Skeletal muscle satellite cell (primary cell): Measurements from ENCODE around the gene RAB26.
A peak's percentile ranks its signal among the peaks of the same experiment; 100 is the strongest.

Source experiments
- H3K27me3 ChIP-seq: 2 replicates; pipeline ENCODE4 v1.7.0; 2013; ENCODE audit warnings: low read length; ENCODE audit not compliant: control insufficient read depth, insufficient read depth
- H3K36me3 ChIP-seq: 2 replicates; pipeline ENCODE4 v1.7.0; 2013; ENCODE audit warnings: mild to moderate bottlenecking, control low read depth, low read length; ENCODE audit not compliant: insufficient read depth
- H3K4me1 ChIP-seq: 2 replicates; pipeline ENCODE4 v1.7.0; 2013; ENCODE audit warnings: low read length; ENCODE audit not compliant: control insufficient read depth, insufficient read depth
- H3K4me2 ChIP-seq: 2 replicates; pipeline ENCODE4 v1.7.0; 2013; ENCODE audit warnings: mild to moderate bottlenecking, low read length
- H3K4me3 ChIP-seq: 2 replicates; pipeline ENCODE4 v1.7.0; 2013; ENCODE audit warnings: low read length
- H3K9ac ChIP-seq: 2 replicates; pipeline ENCODE4 v1.7.0; 2013; ENCODE audit warnings: mild to moderate bottlenecking, low read depth, low read length, moderate library complexity
- H3K9me3 ChIP-seq: replicated peaks from 2 replicates; pipeline ENCODE4 v1.7.0; 2013; ENCODE audit warnings: mild to moderate bottlenecking, control low read depth, low read length

Gene RAB26

GRCh38 chr16:2149630-2150417 lies 1.4 kb downstream of the RAB26 start:
- peak overlapping the region; percentile 90 for H3K4me2 ChIP-seq
- no peak overlapping the region for H3K4me3 ChIP-seq
- peaks cover 48% of the 10 kb centered on the region for H3K4me1 ChIP-seq
- H3K9ac ChIP-seq, result no peak overlapping the region
- H3K9me3 ChIP-seq, result no peaks in the 10 kb centered on the region
- peaks cover 33% of the 10 kb centered on the region for H3K36me3 ChIP-seq
- H3K27me3 ChIP-seq, result no peaks in the 10 kb centered on the region

- peaks cover 48% of the 10 kb centered on the region for H3K4me1 ChIP-seq
Observed at GRCh38 chr16:2150418-2151187, 2.2 kb downstream of the RAB26 start.

GRCh38 chr16:2151188-2152091 lies 3.0 kb downstream of the RAB26 start:
- Histone ChIP-seq H3K4me2 (peak overlapping the region; percentile 45), H3K9ac (peak overlapping the region; percentile 43), H3K36me3 (peaks cover 36% of the 10 kb centered on the region), H3K4me3 (no peak overlapping the region), H3K9me3 (no peaks in the 10 kb centered on the region), H3K4me1 (peaks cover 48% of the 10 kb centered on the region), H3K27me3 (no peaks in the 10 kb centered on the region)

More at GRCh38 chr16:2150418-2151187, 2.2 kb downstream of the RAB26 start:
- Histone ChIP-seq H3K36me3 (peaks cover 36% of the 10 kb centered on the region), H3K27me3 (no peaks in the 10 kb centered on the region), H3K4me3 (no peak overlapping the region), H3K9me3 (no peaks in the 10 kb centered on the region), H3K9ac (no peak overlapping the region), H3K4me2 (peak overlapping the region; percentile 45)

GRCh38 chr16:2152695-2153506 lies 4.5 kb downstream of the RAB26 start:
- H3K9ac ChIP-seq, result peak overlapping the region; percentile 96
- peak overlapping the region; percentile 99 for H3K4me2 ChIP-seq
- H3K9me3 ChIP-seq, result no peaks in the 10 kb centered on the region
- H3K4me1 ChIP-seq, result peaks cover 59% of the 10 kb centered on the region
- H3K27me3 ChIP-seq, result no peaks in the 10 kb centered on the region
- peak overlapping the region; percentile 92 for H3K4me3 ChIP-seq
- peaks cover 36% of the 10 kb centered on the region for H3K36me3 ChIP-seq

GRCh38 chr16:2154533-2155090 lies 6.2 kb downstream of the RAB26 start:
- H3K9ac ChIP-seq, result peak overlapping the region; percentile 96
- H3K36me3 ChIP-seq, result peaks cover 42% of the 10 kb centered on the region
- peaks cover 60% of the 10 kb centered on the region for H3K4me1 ChIP-seq
- H3K4me3 ChIP-seq, result peak overlapping the region; percentile 92
- no peaks in the 10 kb centered on the region for H3K27me3 ChIP-seq
- peak overlapping the region; percentile 99 for H3K4me2 ChIP-seq
- no peaks in the 10 kb centered on the region for H3K9me3 ChIP-seq

GRCh38 chr16:2155091-2155950 lies 6.9 kb downstream of the RAB26 start, which contains the start of gene TRAF7:
TRAF7 (plus strand) TSS chr16:2155782; CDS start chr16:2163921, 8,139 bp downstream.
- peaks cover 62% of the 10 kb centered on the region for H3K4me1 ChIP-seq
- H3K9ac ChIP-seq, result peak within 1 kb of the TSS; percentile 96
- H3K9me3 ChIP-seq, result no peaks in the 10 kb centered on the region
- no peaks in the 10 kb centered on the region for H3K27me3 ChIP-seq
- peaks cover 42% of the 10 kb centered on the region for H3K36me3 ChIP-seq
- H3K4me2 ChIP-seq, result peak within 1 kb of the TSS; percentile 99
- H3K4me3 ChIP-seq, result peak within 1 kb of the TSS; percentile 92

GRCh38 chr16:2155977-2156848 lies 7.8 kb downstream of the RAB26 start:
- H3K9ac ChIP-seq, result peak overlapping the region; percentile 84

GRCh38 chr16:2156849-2157224 lies 8.4 kb downstream of the RAB26 start:
- peak overlapping the region; percentile 84 for H3K9ac ChIP-seq
- H3K27me3 ChIP-seq, result no peaks in the 10 kb centered on the region
- peaks cover 34% of the 10 kb centered on the region for H3K36me3 ChIP-seq
- peak overlapping the region; percentile 75 for H3K4me3 ChIP-seq
- H3K4me2 ChIP-seq, result peak overlapping the region; percentile 86
- H3K9me3 ChIP-seq, result no peaks in the 10 kb centered on the region
- H3K4me1 ChIP-seq, result peaks cover 68% of the 10 kb centered on the region

More at GRCh38 chr16:2155977-2156848, 7.8 kb downstream of the RAB26 start:
- Histone ChIP-seq H3K4me3 (peak overlapping the region; percentile 75), H3K9me3 (no peaks in the 10 kb centered on the region), H3K36me3 (peaks cover 40% of the 10 kb centered on the region), H3K4me1 (peaks cover 68% of the 10 kb centered on the region), H3K27me3 (no peaks in the 10 kb centered on the region), H3K4me2 (peak overlapping the region; percentile 86)
